ENCODE data around the gene HPD.

The HPD gene

GRCh38 chr12:121811434-121812319 lies 47.0 kb downstream of the HPD start:
- peak; percentile 92 for DNase-seq (ENCODE audit: low spot score)

GRCh38 chr12:121810833-121811433 lies 47.7 kb downstream of the HPD start:
- DNase-seq (ENCODE audit: low spot score) = no peak

GRCh38 chr12:121810234-121810817 lies 48.3 kb downstream of the HPD start:
- DNase-seq (ENCODE audit: low spot score) = no peak

- no peak for DNase-seq (ENCODE audit: low spot score)
These were observed 48.9 kb downstream of the HPD start for GRCh38 chr12:121809712-121810116.

GRCh38 chr12:121808623-121809022 lies 50.0 kb downstream of the HPD start:
- DNase-seq (ENCODE audit: low spot score) = no peak

- no peak for DNase-seq (ENCODE audit: low spot score)
These were observed 50.9 kb downstream of the HPD start for GRCh38 chr12:121807642-121808347.

GRCh38 chr12:121806546-121807423 lies 51.9 kb downstream of the HPD start:
- no peak for DNase-seq (ENCODE audit: low spot score)

GRCh38 chr12:121806009-121806545 lies 52.6 kb downstream of the HPD start:
- no peak for DNase-seq (ENCODE audit: low spot score)

- DNase-seq (ENCODE audit: low spot score) = no peak
These were observed 53.3 kb downstream of the HPD start for GRCh38 chr12:121805171-121806008.

GRCh38 chr12:121804417-121805111 lies 54.1 kb downstream of the HPD start:
- DNase-seq (ENCODE audit: low spot score) = no peak

GRCh38 chr12:121803861-121804416 lies 54.7 kb downstream of the HPD start, which contains the start of gene SETD1B:
Gene SETD1B (plus strand): TSS chr12:121804009. CDS start chr12:121804738, 729 bp downstream.
- DNase-seq (ENCODE audit: low spot score) = no peak

- DNase-seq (ENCODE audit: low spot score) = peak; percentile 77
These were observed 55.6 kb downstream of the HPD start for GRCh38 chr12:121802843-121803698.

- DNase-seq (ENCODE audit: low spot score) = no peak
These were observed 56.2 kb downstream of the HPD start for GRCh38 chr12:121802485-121802842.

- DNase-seq (ENCODE audit: low spot score) = no peak
These were observed 56.8 kb downstream of the HPD start for GRCh38 chr12:121801595-121802484.

- no peak for DNase-seq (ENCODE audit: low spot score)
These were observed 57.7 kb downstream of the HPD start for GRCh38 chr12:121800694-121801594.

Measured in iPS-NIHi11 (cell line).